Muscle of arm (tissue), 12 donors: ENCODE results near the gene SMURF1. TPM values are rescaled to one million over a fixed set of nuclear protein-coding genes. Genes with fewer than 3 reads are reported as not detected.

Source experiments
- DNase-seq: peaks from one replicate; pipeline ENCODE4 v3.0.0-alpha.2; 2013
- polyA plus RNA-seq, 12 donors: library from polyadenylated mRNA; unstranded; fragments of 120-200 nt; gene quantifications; one replicate each; pipeline ENCODE4 v1.2.1, GENCODE V29; 2013; ENCODE audit not compliant: insufficient read length in 12 of 12

Gene SMURF1
- polyA plus RNA-seq, 12 donors = 8.0 to 14.7 (median 9.1) TPM; not detected in 1

DNA sequence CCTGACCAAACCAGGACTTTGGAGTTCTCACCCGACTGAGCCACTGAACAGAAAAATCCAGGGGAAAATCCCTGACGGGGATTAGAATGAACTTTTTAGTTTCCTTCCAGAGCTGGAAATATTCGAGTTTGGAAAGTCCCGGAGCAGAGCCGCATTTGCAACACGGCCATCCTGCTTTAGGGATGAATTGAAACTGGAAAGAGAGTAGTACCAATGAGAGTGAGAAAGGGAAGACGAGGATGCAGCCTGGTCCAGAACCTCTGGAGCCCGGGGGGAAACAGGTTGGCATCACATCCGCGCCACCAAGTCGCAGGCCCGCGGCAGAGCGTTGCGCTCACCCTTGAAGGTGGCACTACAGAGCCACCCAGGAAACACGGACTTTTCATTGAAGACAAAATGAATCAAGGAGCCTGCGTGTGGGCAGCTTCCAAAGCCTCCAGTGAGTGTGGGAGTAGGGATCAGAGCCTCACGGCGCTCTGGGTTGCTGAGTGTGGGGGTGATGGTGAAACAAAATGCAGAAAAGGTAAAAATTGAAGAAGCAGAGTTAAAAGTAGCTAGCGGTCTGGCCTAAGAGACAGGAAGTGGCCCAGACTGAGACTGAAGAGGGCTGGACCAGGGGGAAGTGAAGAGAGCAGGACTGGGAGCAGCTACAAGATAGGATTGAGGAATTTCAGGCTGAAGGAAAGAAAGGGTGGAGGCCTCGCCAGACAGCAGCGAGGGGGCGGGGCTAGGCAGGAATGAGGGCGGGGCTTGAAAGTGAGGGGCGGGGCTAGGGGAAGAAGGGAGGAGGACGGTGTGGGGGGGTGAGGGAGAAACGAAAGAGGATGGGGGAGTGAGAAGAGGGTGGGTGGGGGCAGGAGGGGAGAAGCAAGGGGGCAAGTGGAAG is 1.8 kb downstream of the SMURF1 start:
- DNase-seq = peak; percentile 74

DNA sequence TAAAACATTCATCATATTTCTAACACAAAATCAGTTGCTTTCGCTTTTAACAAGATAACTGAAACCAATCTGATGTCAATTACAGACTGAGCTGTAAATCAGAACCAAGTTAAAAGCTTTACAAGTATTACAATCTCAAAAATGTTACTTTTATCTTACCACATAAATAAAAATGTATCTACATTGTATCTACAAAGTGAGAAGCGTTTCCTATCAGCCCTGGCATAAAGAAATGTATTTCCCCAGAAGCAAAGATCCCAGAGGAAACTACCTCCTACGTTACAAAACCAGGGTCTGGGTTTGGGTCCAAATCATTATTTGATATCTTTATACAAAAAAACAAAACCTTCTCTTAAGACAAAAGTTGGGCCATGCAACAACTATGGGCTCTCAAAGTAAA is 2.6 kb downstream of the SMURF1 start:
- no peak for DNase-seq

DNA sequence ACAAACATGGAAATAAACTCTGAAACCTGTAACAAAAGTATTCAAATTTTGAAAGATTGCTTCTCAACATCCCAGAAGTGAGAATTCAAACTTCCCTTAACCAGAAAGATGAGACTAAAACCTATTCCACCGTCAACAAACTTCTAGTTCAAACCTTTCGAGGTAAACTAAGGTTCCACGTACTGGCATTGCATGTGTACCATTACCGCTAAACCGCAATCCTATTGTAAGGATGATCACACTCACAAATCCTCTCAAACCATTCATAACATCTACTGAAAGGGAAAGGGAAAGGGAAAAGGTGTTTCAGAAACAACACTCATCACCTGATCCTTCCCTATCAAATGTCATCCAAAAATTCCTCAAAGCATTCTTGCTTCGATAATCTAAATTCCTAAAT is 3.1 kb downstream of the SMURF1 start:
- DNase-seq = no peak

DNA sequence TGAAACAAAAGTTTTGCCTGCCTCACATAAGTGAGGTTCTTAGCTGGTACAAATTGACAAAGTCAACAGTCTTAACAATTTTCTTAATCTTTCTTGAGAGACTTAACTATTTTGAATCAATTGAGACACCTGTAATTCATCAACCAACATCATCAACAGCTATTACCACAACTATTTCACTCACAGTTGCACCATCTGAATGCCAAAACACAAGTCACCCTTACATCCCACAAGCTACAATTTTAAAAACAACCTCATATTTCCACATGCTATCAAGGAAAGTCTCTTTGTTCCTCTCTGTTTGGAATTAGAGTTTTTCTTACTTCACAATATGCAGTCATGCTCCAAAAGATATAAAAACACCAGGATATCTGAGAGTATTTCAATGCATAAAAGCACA is 4.9 kb downstream of the SMURF1 start:
- no peak for DNase-seq

DNA sequence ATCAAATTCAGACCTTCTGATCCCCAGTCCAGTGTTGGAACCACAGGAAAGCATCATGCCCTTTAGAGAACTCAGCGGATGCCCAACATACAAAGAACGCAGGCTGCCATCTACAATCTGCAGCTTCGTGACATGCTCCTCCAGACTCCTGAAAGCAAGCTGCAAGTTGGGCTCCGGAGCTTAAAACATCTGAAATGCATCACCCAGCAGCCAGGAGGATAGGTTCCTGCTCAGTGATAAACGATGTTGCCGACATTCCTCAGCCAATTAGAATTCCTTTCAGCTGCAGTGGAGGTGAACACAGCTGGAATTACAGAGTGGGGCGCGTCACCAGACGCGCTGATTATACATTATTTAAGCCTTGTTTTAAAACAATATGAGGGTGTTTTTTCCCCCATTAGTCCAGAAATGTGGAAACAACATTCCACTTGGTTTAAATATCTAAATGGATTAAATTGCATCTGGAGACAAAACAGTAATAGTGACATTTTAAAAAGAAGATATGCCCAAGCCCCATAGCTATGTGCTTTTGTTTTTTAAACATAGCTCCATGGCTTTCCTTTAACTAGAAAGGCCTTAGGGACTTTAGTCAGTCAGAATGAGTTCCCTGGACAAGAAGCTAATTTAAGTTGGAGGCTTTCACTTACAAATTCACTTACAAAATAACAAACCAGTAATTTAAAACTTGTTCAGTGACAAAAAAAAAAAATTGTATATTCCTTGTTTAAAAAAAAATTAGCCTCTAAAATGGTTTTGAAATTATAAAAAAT is 6.3 kb downstream of the SMURF1 start:
- DNase-seq = no peak

DNA sequence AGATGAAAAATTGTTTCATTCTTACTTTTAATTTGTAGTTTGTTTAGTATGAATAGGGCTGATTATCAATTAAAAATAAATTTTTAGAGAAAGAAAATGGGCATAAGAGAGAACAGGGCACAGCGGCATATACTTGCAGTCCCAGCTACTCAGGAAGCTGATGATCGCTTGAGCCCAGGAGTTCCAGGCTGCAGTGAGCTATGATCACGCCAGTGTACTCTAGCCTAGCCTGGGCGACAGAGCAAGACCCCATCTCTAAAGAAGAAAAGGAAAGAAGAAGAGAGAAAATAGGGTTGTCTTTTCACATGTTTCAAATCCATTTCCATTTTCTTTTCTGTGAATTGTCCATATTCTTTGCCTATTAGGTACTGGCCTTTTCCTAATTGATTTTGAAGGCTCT is 8.0 kb downstream of the SMURF1 start:
- no peak for DNase-seq

DNA sequence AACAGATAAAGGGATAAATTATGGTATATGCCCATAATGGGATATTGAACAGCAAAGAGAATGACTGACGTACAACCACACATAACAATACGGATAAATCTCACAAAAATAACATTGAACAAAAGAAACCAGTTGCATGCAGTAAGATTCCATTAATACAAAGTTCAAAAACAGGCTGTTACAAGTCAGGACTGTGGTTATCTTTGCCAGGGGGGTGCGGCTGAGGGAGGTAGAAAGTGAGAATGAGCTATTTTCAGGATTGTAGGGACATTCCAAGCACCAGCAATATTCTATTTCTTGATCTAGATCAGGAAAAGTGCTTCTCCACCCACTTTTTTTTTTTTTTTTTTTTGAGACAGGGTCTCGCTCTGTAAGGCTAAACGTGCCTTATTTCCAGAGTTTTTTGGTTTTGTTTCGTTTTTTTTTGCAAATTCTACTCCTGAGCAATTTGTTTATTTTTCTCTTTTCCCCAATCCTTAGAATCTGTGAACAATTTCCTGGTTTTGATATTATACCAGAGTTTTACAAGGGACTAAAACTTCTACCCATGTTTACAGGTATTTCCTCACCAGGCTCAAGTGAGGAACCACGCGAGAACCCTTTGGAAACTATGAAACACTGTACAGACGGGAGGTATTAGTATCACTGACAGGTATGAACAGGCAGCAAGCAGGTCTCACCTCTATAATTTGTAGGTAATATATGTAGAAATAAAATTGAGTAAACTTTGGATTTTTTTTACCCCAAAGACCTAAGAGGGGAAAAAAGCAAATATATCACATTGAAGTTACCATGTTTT is 9.9 kb downstream of the SMURF1 start:
- DNase-seq = no peak

DNA sequence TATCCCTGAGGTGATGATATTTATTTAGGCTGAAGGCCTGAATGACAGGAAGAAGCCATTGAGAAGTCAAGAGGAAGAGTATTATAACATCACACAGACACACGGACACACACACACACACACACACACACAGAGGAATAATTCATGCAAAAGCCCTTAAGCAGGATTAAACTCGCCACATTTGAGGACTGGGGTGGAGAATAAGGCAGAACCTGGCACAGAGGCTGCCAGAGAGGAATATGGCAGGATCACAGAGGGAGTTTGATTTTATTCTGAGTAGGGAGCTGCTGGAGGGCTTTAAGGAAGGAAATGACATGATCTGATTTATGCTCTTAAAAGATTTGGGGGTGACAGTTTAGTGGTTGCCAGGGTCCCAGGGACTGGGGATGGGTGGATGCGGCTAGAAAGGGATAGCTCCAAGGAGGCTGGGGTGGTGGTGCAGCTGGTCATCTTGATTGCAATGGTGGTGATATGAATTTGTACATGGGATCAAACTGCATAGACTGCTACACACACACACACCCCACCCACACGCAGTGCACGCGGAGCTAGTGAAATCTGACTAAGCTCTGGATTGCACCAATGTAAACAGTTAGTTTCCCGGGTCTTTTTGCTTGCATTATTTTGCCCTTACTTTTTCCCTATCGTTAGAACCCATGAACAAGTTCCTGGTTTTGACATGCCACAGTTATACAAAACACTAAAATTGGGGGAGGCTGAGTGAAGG is 11.2 kb downstream of the SMURF1 start:
- DNase-seq = no peak

DNA sequence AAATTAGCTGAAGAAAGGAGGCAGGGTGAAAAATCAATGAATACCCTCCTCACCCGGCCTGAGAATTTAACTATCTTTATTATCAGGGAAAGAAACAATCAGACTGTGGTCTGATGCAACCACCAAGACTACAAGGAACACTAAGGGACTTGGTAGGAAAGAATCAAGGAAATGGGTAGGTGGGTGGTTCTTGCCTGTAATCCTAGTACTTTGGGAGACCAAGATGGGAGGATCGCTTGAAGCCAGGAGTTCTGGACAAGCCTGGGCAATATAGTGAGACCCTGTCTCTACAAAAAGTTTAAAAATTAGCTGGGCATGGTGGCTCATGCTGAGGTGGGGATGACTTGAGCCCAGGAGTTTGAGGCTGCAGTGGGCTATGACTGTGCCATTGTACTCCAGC is 12.6 kb downstream of the SMURF1 start:
- DNase-seq = no peak

DNA sequence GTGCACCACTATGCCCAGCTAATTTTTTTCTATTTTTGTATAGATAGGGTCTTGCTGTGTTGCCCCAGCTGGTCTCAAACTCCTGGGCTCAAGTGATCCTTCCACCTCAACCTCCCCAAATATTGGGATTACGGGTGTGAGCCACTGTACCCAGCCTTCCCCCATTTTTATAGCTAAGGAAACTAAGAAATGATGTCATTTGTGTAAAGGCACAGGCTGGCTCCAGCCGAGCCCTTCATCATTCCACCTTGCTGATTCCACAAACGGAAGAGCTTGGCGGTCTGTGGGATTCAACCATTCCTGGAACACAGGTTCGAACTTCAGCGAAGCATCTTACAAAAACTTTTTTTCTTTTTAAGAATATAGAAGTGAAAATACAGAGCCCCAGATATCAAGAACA is 14.4 kb downstream of the SMURF1 start:
- no peak for DNase-seq

DNA sequence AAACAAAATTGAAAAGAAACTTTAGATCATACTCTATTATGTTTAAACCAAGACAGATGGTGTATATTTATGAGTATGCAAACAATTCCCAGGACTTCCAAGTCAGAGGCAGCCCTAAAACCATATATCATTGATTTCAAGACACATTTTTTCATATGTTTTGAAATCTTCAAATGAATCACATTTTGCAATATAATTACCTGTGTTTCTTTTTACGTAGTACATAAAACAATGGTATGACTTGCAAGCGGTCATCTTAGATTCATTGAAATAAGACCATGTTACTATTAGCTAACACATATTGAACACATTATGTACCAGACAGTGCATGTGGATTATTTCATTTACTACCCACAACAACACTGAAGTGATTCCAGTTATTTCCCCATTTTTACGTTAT is 14.9 kb downstream of the SMURF1 start:
- no peak for DNase-seq

DNA sequence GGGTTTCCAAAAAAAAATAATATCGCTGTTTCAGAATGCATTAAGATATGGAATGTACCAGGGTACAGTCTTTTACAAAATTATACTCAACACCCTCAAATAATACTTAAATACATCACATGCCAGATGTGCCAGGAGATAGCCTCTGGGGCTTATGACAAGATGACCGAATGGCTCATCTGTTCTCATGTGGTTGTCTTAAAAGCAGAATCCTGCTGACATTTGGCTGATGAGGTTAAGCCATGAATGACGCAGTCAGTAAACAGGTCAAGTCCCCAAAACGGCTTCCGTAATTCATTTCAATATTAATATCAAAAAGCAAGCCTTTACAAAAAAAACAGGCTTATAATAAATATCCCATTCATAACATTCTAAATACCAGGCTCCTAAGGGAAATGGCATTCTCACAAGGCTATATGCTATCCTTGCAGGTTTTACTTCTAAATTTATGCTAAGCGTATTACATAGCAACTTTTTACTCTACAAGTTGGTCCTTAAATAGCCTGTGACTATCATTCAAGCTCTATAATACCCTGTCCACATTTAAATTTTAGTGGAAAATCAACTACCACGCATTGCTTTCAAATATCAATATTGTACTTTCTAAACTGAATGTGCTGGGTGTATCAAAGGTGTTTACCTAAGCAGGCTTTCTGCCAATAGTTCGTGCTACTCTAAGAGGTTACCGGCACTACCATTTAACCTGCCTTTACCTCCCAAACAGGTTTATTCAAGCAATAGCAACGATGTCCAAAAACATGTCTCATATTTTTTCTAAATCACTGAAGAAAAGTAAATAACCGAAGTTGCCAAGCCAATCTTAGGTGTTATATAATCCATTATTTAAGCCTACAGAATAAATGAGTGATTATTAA is 15.6 kb downstream of the SMURF1 start:
- DNase-seq = no peak

DNA sequence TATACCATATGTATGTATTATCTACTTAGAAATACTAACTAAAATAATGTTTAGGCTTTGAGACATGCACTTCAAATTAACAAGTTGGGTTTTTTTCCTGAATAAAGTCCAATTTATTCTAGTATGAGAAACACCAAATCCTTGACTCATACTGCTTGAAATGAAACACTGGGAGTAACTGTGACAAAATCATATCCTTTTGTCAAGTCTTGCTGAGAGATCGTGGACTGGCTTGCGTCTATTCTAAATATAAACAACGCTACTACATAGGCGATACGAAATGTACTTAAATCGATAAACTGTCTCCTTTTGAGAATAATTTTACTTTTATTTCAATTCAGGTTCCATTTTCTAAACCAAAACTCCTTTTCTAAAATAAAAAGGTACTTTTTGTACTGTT is 16.3 kb downstream of the SMURF1 start:
- DNase-seq = no peak

DNA sequence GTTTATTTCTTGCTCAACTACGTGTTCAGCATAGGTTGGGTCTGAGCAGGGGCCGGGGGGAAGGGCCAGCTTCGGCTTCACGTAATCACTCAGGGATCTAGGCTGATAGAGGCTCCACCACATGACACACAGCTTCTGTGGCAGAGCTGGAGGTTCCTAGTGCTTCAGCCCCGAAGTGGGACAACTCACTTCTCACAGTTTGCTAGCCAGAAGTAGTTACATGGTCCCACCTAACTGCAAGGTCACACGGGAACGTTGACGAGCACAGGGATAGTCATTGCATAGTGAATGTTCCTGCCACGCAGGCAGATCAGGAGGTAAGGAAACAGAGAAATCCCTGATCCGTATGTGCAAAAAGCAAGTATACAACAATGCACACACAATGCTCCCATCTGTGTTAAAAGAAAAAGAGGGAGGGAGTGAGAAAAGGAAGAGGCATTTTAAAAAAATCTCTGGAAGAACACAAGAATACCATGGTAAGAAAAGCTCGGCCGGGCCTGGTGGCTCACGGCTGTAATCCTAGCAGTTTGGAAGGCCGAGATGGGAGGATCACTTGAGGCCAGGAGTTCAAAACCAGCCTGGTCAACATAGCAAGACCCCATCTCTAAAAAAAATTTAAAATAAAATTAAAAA is 16.9 kb downstream of the SMURF1 start:
- DNase-seq = no peak

DNA sequence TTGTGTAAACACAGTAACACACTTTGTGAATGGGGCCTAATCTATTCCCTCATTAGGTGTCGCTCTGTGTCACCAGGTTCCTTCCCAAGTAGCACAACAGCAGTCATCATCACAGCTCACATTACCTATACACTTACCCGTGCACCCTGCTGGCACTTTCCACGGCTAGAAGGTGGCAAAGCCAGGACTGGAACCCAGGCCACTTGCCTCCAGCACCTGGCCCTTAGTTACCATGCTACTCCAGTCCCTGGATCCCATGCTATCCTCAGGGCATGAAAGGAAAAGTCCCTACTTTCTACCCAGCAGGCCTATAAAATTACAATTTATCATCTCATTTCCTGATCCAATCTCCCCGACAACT is 18.4 kb downstream of the SMURF1 start:
- DNase-seq = no peak

DNA sequence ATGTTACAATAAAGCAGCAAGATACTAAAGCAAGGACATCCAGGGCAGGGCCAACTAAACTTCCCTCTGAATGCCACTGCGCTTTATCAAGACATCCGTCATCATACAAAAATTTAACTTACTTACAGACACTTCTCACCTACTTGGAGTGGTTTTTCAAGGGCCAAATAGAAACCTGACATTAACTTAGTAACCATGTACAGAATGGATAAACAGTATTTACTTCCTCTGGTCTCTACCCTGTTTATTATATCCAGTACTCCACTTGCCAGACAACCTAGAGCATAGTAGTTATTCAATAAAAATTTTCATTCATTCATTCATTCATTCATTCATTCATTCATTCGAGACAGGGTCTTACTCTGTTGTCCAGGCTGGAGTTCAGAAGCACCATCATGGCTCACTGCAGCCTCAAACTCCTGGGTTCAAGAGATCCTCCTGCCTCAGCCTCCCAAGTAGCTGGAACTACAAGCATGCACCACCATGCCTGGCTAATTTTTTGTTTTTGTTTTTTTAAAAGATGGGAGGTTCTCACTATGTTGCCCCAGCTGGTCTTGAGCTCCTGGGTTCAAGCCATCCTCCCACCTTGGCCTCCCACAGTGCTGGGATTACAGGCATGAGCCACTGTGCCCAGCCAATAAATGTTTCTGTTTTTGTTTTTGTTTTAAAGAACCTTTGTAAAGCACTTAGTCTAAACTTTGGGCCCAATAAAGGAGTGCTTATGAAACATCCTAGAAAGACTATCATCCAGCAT is 19.0 kb downstream of the SMURF1 start:
- no peak for DNase-seq

DNA sequence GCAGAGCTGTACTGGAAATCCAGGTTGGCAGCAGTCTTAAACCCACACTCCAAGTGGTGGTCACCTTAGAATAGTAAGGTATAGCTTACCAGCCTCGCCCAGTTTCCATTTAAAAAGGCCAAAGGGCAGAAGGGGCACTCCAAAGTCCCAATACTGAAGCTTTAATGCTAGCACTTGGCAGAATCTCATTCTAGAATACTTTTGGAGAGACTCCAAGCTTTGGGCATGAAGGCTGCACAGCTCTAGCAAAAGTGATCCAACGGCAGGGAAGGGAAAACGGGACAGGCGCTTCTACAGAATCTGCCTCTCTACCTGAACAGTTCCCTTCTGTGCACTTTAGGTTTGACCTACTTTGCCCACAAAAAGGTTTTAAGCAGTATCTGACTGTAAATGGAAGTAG is 19.7 kb downstream of the SMURF1 start:
- no peak for DNase-seq

DNA sequence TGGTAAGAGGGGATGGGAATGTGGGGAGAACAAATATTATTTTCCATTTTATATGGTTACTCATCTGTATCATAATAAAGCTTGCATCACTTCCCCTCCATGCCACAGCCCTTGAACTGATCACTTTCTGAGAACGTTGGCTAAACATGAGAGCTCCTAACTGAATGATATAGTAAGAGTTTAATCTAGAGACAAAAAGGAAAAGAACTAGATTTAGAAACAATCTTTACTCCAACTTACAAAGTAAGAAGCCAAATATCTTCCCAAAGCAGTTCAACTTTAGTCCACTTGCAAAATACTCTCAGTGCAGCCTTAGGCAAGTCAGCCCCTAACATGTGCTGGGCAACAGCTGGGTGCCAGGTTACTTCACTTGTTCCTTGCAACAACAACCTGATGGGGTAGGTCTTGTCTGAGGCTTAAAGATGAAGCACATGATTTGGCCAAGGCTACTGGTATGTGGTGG is 20.3 kb downstream of the SMURF1 start:
- DNase-seq = no peak

DNA sequence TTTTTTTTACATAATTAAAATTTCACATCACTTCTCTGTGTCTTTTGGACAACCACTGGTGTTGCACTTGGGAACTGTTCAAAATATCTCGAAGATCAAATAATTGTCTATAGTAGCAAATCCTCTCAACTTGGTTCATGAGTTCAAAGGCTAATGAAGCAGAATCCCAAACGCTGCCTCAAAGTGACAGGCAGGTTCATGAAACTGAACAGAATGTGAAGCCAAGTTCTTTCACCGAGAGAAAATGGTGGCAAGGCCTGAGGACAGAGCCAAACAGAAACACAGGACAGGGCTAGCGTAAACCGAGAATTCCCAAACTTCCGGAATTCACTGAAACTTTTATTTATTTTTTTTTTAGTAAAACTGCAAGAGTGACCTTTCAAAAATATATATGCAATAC is 21.1 kb downstream of the SMURF1 start:
- DNase-seq = no peak
